K562 (cell line): ENCODE data around the gene MTF1. TPM values are rescaled to one million over a fixed set of nuclear protein-coding genes. Genes with fewer than 3 reads are reported as not detected.

Experiments used
- CBX3 ChIP-seq, 2 experiments: IDR thresholded peaks; 1 replicate in 1 of 2; 2 replicates in 1 of 2; pipeline ENCODE4 v1.6.1; 2012; ENCODE audit warnings: inconsistent platforms in 2 of 2, low read length in 2 of 2, borderline replicate concordance in 1 of 2, control low read depth in 1 of 2
- E4F1 ChIP-seq: fragments of 250-450 bp; sonication (Bioruptor Pico); IDR thresholded peaks from 2 replicates; pipeline ENCODE4 v1.5.0; 2021; ENCODE audit warnings: mild to moderate bottlenecking, borderline replicate concordance
- ELF1 ChIP-seq: fragments of 200-800 bp; sonication (Bioruptor generic); IDR thresholded peaks from 2 replicates; pipeline ENCODE4 v1.6.1; 2016; ENCODE audit warnings: missing genetic modification characterization, missing compliant biosample characterization
- ETV5 ChIP-seq: sonication (generic); formaldehyde crosslinking; IDR thresholded peaks from 2 replicates; pipeline ENCODE4 v1.4.0; 2020; ENCODE audit warnings: low read depth, mild to moderate bottlenecking, missing genetic modification reagents
- ETV6 ChIP-seq, 3 experiments: fragments of 150-350 bp in 1 of 3; sonication (generic) in 1 of 3; formaldehyde crosslinking in 1 of 3; IDR thresholded peaks; 2 replicates each; pipeline versions ENCODE4 v1.6.1 to v1.8.0; 2014 to 2022; ENCODE audit warnings: borderline replicate concordance in 2 of 3, low read depth in 2 of 3, antibody characterized with exemption in 1 of 3, low read length in 1 of 3, mild to moderate bottlenecking in 1 of 3, missing genetic modification reagents in 1 of 3
- HDAC3 ChIP-seq: fragments of 450-650 bp; IDR thresholded peaks from 2 replicates; pipeline ENCODE4 v1.6.1; 2018; ENCODE audit warnings: borderline replicate concordance, mild to moderate bottlenecking, moderate library complexity; ENCODE audit not compliant: partially characterized antibody
- PML ChIP-seq: IDR thresholded peaks from 2 replicates; pipeline ENCODE4 v1.6.1; 2012; ENCODE audit warnings: low read length, inconsistent platforms
- PRPF4 ChIP-seq: fragments of 200-400 bp; formaldehyde crosslinking; IDR thresholded peaks from one replicate; pipeline ENCODE4 v1.6.1; 2017; ENCODE audit warnings: low read length, low read depth, mild to moderate bottlenecking; ENCODE audit not compliant: insufficient read depth, poor library complexity, severe bottlenecking
- RBFOX2 ChIP-seq: fragments of 200-400 bp; formaldehyde crosslinking; IDR thresholded peaks from 2 replicates; pipeline ENCODE4 v1.6.1; 2017; ENCODE audit warnings: low read depth, mild to moderate bottlenecking, low read length, moderate library complexity
- RFX7 ChIP-seq: fragments of 250-450 bp; sonication (Bioruptor Pico); IDR thresholded peaks from 2 replicates; pipeline ENCODE4 v1.5.1; 2021; ENCODE audit warnings: mild to moderate bottlenecking
- SRSF3 ChIP-seq: fragments of 200-400 bp; formaldehyde crosslinking; IDR thresholded peaks from 2 replicates; pipeline ENCODE4 v1.6.1; 2016; ENCODE audit warnings: mild to moderate bottlenecking, low read length, moderate library complexity; ENCODE audit not compliant: insufficient read depth
- UBTF ChIP-seq, 2 experiments: IDR thresholded peaks; 2 replicates each; pipeline ENCODE4 v1.6.1; 2012; ENCODE audit warnings: improper control_type of control experiment in 2 of 2, low read depth in 2 of 2, low read length in 2 of 2, borderline replicate concordance in 1 of 2
- ZFP36 ChIP-seq: fragments of 150-350 bp; IDR thresholded peaks from 2 replicates; pipeline ENCODE4 v1.6.1; 2018; ENCODE audit warnings: low read length, low read depth; ENCODE audit not compliant: partially characterized antibody
- ZNF644 ChIP-seq: fragments of 200-800 bp; sonication (Bioruptor generic); IDR thresholded peaks from 2 replicates; pipeline ENCODE4 v1.6.1; 2016; ENCODE audit warnings: low read depth, missing genetic modification characterization, missing compliant biosample characterization
- polyA plus RNA-seq, 8 experiments: library from polyadenylated mRNA; depleted of rRNA in 4 of 8; stranded (reverse) in 5 of 8; unstranded in 3 of 8; fragments of >200 nt; fragmentation: Nextera tagmentation in 2 of 8; fragmentation: Illumina TruSeq in 1 of 8; extraction: Ambion mirVana in 2 of 8; extraction: Trizol in 1 of 8; gene quantifications; 2 replicates each; pipeline versions ENCODE4 v1.2.1 to v1.2.3, GENCODE V29; 2011 to 2014; ENCODE audit warnings: inconsistent platforms in 1 of 8, missing spikeins in 1 of 8
- total RNA-seq, 7 experiments: library from RNA; depleted of rRNA in 6 of 7; stranded (reverse); fragments of >200 nt in 6 of 7; fragmentation: Illumina TruSeq in 2 of 7; extraction: Trizol in 2 of 7; gene quantifications; 2 replicates each; pipeline versions ENCODE4 v1.2.1 to v1.2.3, GENCODE V29; 2011 to 2021; ENCODE audit warnings: low replicate concordance in 1 of 7
- TF ChIP-seq, protein P1 (sequence below), 2 experiments: fragments of 450-650 bp in 1 of 2; IDR thresholded peaks; 2 replicates each; pipeline ENCODE4 v1.6.1; 2011 to 2017; ENCODE audit warnings: low read depth in 2 of 2, antibody characterized with exemption in 1 of 2, borderline replicate concordance in 1 of 2, low read length in 1 of 2, mild to moderate bottlenecking in 1 of 2, mixed read lengths in 1 of 2; ENCODE audit not compliant: control insufficient read depth in 1 of 2

Gene MTF1
- total and polyA plus RNA-seq, 9 of the 15 experiments (the other 6 are each of a cell fraction or from before 2014, with no cell fraction given) = 1.1 to 12.2 (median 4.3) TPM

GRCh38 chr1:37859507-37860345 lies at the start of gene MTF1 (continued):
- 0 out of 3 replicates have a peak, but pooled peaks of 1 of the 2 experiments have one; percentile 50 for TF ChIP-seq CBX3 (IDR thresholded peaks at IDR 0.05; ENCODE audit: borderline replicate concordance in 1 of 2, low read length in 2 of 2)
- TF ChIP-seq ZFP36 = no peak
- TF ChIP-seq, protein P1, sequence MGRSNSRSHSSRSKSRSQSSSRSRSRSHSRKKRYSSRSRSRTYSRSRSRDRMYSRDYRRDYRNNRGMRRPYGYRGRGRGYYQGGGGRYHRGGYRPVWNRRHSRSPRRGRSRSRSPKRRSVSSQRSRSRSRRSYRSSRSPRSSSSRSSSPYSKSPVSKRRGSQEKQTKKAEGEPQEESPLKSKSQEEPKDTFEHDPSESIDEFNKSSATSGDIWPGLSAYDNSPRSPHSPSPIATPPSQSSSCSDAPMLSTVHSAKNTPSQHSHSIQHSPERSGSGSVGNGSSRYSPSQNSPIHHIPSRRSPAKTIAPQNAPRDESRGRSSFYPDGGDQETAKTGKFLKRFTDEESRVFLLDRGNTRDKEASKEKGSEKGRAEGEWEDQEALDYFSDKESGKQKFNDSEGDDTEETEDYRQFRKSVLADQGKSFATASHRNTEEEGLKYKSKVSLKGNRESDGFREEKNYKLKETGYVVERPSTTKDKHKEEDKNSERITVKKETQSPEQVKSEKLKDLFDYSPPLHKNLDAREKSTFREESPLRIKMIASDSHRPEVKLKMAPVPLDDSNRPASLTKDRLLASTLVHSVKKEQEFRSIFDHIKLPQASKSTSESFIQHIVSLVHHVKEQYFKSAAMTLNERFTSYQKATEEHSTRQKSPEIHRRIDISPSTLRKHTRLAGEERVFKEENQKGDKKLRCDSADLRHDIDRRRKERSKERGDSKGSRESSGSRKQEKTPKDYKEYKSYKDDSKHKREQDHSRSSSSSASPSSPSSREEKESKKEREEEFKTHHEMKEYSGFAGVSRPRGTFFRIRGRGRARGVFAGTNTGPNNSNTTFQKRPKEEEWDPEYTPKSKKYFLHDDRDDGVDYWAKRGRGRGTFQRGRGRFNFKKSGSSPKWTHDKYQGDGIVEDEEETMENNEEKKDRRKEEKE (IDR thresholded peaks at IDR 0.05; ENCODE audit: borderline replicate concordance in 1 of 2, control insufficient read depth in 1 of 2, low read depth in 2 of 2, low read length in 1 of 2) = peak in 1 of 2 experiments; percentile 18; a peak in 1 of 4 replicates
- TF ChIP-seq UBTF (IDR thresholded peaks at IDR 0.05; ENCODE audit: borderline replicate concordance in 1 of 2, low read depth in 2 of 2, low read length in 2 of 2) = peak; percentile 45 to 46; a peak in 3 of 4 replicates
- peak; percentile 73 for TF ChIP-seq ELF1 (tag)
- no peak for TF ChIP-seq E4F1 (CRISPR knock-in tag)
- peak; percentile 48 for TF ChIP-seq PML
- TF ChIP-seq HDAC3 = no peak
- no peak for TF ChIP-seq ZNF644 (tag)
- peak; percentile 84 for TF ChIP-seq PRPF4
- TF ChIP-seq RFX7 (CRISPR knock-in tag) = 0 out of 2 replicates have a peak, but pooled peaks have one; percentile 10
- peak; percentile 98 for TF ChIP-seq RBFOX2
- TF ChIP-seq ETV5 = 0 out of 2 replicates have a peak, but pooled peaks have one; percentile 17
- no peak for TF ChIP-seq SRSF3
- peak; percentile 8 to 28; a peak in 1 of 4 replicates for TF ChIP-seq ETV6 (IDR thresholded peaks at IDR 0.05; ENCODE audit: borderline replicate concordance in 1 of 2, low read depth in 2 of 2, low read length in 1 of 2)
- no peak for TF ChIP-seq ETV6 (CRISPR knock-in tag; IDR thresholded peaks at IDR 0.05; ENCODE audit: borderline replicate concordance)
